K562 (cell line): Measurements from ENCODE around the gene COL4A4. TPM values are rescaled to one million over a fixed set of nuclear protein-coding genes. Genes with fewer than 3 reads are reported as not detected.

ENCODE experiments used
- BACH1 ChIP-seq: fragments of 200-800 bp; sonication (Bioruptor generic); IDR thresholded peaks from 2 replicates; pipeline ENCODE4 v1.6.1; 2016; ENCODE audit warnings: missing genetic modification characterization, missing compliant biosample characterization
- C11orf30 ChIP-seq: fragments of 450-650 bp; IDR thresholded peaks from 2 replicates; pipeline ENCODE4 v1.6.1; 2016; ENCODE audit warnings: low read depth, mild to moderate bottlenecking
- CREB5 ChIP-seq: fragments of 250-450 bp; sonication (Bioruptor Pico); IDR thresholded peaks from 2 replicates; pipeline ENCODE4 v1.5.0; 2020; ENCODE audit warnings: mild to moderate bottlenecking
- DLX4 ChIP-seq: fragments of 250-450 bp; sonication (Bioruptor Pico); IDR thresholded peaks from 2 replicates; pipeline ENCODE4 v1.6.1; 2021; ENCODE audit warnings: mild to moderate bottlenecking
- DMBX1 ChIP-seq: fragments of 250-450 bp; sonication (Bioruptor Pico); IDR thresholded peaks from 2 replicates; pipeline ENCODE4 v1.8.0; 2022; ENCODE audit warnings: inconsistent platforms, mild to moderate bottlenecking, moderate library complexity, borderline replicate concordance
- E2F1 ChIP-seq: sonication (generic); formaldehyde crosslinking; IDR thresholded peaks from 2 replicates; pipeline ENCODE4 v1.8.1; 2023; ENCODE audit warnings: mild to moderate bottlenecking, missing genetic modification reagents, moderate library complexity
- E2F4 ChIP-seq: sonication (generic); formaldehyde crosslinking; IDR thresholded peaks from 2 replicates; pipeline ENCODE4 v1.8.0; 2022; ENCODE audit warnings: mild to moderate bottlenecking, low read depth, missing genetic modification reagents
- FOXK1 ChIP-seq: sonication (generic); formaldehyde crosslinking; IDR thresholded peaks from 2 replicates; pipeline ENCODE4 v1.8.0; 2022; ENCODE audit warnings: missing genetic modification reagents, mild to moderate bottlenecking, borderline replicate concordance
- GTF2B ChIP-seq: IDR thresholded peaks from 2 replicates; pipeline ENCODE4 v1.6.1; 2011; ENCODE audit not compliant: insufficient read length; ENCODE audit errors: extremely low read depth
- HOXB6 ChIP-seq: fragments of 250-450 bp; sonication (Bioruptor Pico); IDR thresholded peaks from 2 replicates; pipeline ENCODE4 v1.5.1; 2022; ENCODE audit warnings: mild to moderate bottlenecking, borderline replicate concordance
- KHSRP ChIP-seq: fragments of 450-650 bp; IDR thresholded peaks from 2 replicates; pipeline ENCODE4 v1.6.1; 2017
- POLR2H ChIP-seq: IDR thresholded peaks from 2 replicates; pipeline ENCODE4 v1.6.1; 2016; ENCODE audit warnings: missing genetic modification characterization, low read depth, mild to moderate bottlenecking, control low read depth, missing compliant biosample characterization, moderate library complexity
- POLR3A ChIP-seq: IDR thresholded peaks from 2 replicates; pipeline ENCODE4 v1.6.1; 2011; ENCODE audit warnings: borderline replicate concordance, mild to moderate bottlenecking, moderate library complexity; ENCODE audit not compliant: insufficient read length, insufficient read depth; ENCODE audit errors: extremely low read depth
- PTBP1 ChIP-seq: fragments of 200-400 bp; formaldehyde crosslinking; IDR thresholded peaks from 2 replicates; pipeline ENCODE4 v1.6.1; 2017; ENCODE audit warnings: low read depth, low read length
- RBFOX2 ChIP-seq: fragments of 200-400 bp; formaldehyde crosslinking; IDR thresholded peaks from 2 replicates; pipeline ENCODE4 v1.6.1; 2017; ENCODE audit warnings: low read depth, mild to moderate bottlenecking, low read length, moderate library complexity
- SFPQ ChIP-seq: fragments of 200-400 bp; formaldehyde crosslinking; IDR thresholded peaks from 2 replicates; pipeline ENCODE4 v1.6.1; 2017; ENCODE audit warnings: mild to moderate bottlenecking, low read depth, low read length, moderate library complexity
- THRA ChIP-seq: fragments of 450-650 bp; IDR thresholded peaks from 2 replicates; pipeline ENCODE4 v1.6.1; 2017; ENCODE audit warnings: mild to moderate bottlenecking, moderate library complexity
- XRCC3 ChIP-seq: fragments of 450-650 bp; IDR thresholded peaks from 2 replicates; pipeline ENCODE4 v1.6.1; 2017; ENCODE audit warnings: mild to moderate bottlenecking, moderate library complexity
- ZNF24 ChIP-seq: fragments of 450-650 bp; IDR thresholded peaks from 2 replicates; pipeline ENCODE4 v1.6.1; 2016
- ZNF766 ChIP-seq: fragments of 200-800 bp; sonication (Bioruptor generic); conservative IDR thresholded peaks from 2 replicates; pipeline ENCODE4 v1.6.1; 2016; ENCODE audit warnings: missing genetic modification characterization, missing compliant biosample characterization
- polyA plus RNA-seq, 8 experiments: library from polyadenylated mRNA; depleted of rRNA in 4 of 8; stranded (reverse) in 5 of 8; unstranded in 3 of 8; fragments of >200 nt; fragmentation: Nextera tagmentation in 2 of 8; fragmentation: Illumina TruSeq in 1 of 8; extraction: Ambion mirVana in 2 of 8; extraction: Trizol in 1 of 8; gene quantifications; 2 replicates each; pipeline versions ENCODE4 v1.2.1 to v1.2.3, GENCODE V29; 2011 to 2014; ENCODE audit warnings: inconsistent platforms in 1 of 8, missing spikeins in 1 of 8
- total RNA-seq, 7 experiments: library from RNA; depleted of rRNA in 6 of 7; stranded (reverse); fragments of >200 nt in 6 of 7; fragmentation: Illumina TruSeq in 2 of 7; extraction: Trizol in 2 of 7; gene quantifications; 2 replicates each; pipeline versions ENCODE4 v1.2.1 to v1.2.3, GENCODE V29; 2011 to 2021; ENCODE audit warnings: low replicate concordance in 1 of 7

Gene COL4A4
- total and polyA plus RNA-seq, 9 of the 15 experiments (the other 6 are each of a cell fraction or from before 2014, with no cell fraction given): under 0.01 to 0.01 TPM; not detected in 7

GRCh38 chr2:226979004-226979403, 185.0 kb downstream of the COL4A4 start (continued):
- TF ChIP-seq SFPQ (no peak), E2F1 (CRISPR knock-in tag) (no peak), ZNF766 (CRISPR knock-in tag) (no peak), CREB5 (no peak), POLR3A (no peak), THRA (no peak), C11orf30 (peak; percentile 88), RBFOX2 (no peak), POLR2H (tag) (no peak), PTBP1 (no peak), FOXK1 (CRISPR knock-in tag) (no peak), E2F4 (CRISPR knock-in tag) (no peak), DMBX1 (no peak), HOXB6 (CRISPR knock-in tag) (no peak), BACH1 (tag) (peak; percentile 36; the same call in 1 of the 2 replicates), XRCC3 (no peak), KHSRP (no peak), ZNF24 (no peak), GTF2B (no peak), DLX4 (CRISPR knock-in tag) (no peak)
